HepG2 (cell line): ENCODE measurements around the gene RPL19. TPM values are rescaled to one million over a fixed set of nuclear protein-coding genes. Genes with fewer than 3 reads are reported as not detected.

ENCODE experiments used
- BCLAF1 ChIP-seq: fragments of 450-650 bp; IDR thresholded peaks from 2 replicates; pipeline ENCODE4 v1.6.1; 2017; ENCODE audit warnings: mild to moderate bottlenecking
- CBX1 ChIP-seq: IDR thresholded peaks from one replicate; pipeline ENCODE4 v1.6.1; 2016; ENCODE audit warnings: antibody characterized with exemption, low read depth
- CBX2 ChIP-seq, 2 experiments: fragments of 200-600 bp in 1 of 2; sonication (generic); formaldehyde crosslinking in 1 of 2; IDR thresholded peaks; 2 replicates each; pipeline versions ENCODE4 v1.7.0 to v1.8.1; 2018 to 2022; ENCODE audit warnings: low read depth in 2 of 2, low read length in 1 of 2, mild to moderate bottlenecking in 1 of 2, missing genetic modification reagents in 1 of 2
- FUBP1 ChIP-seq: sonication (generic); formaldehyde crosslinking; IDR thresholded peaks from 2 replicates; pipeline ENCODE4 v1.5.1; 2020; ENCODE audit warnings: missing genetic modification reagents, mild to moderate bottlenecking, borderline replicate concordance
- IRF9 ChIP-seq: sonication (generic); formaldehyde crosslinking; IDR thresholded peaks from 2 replicates; pipeline ENCODE4 v1.8.0; 2022; ENCODE audit warnings: missing genetic modification reagents, mild to moderate bottlenecking, borderline replicate concordance
- KDM3A ChIP-seq: IDR thresholded peaks from 2 replicates; pipeline ENCODE4 v1.6.1; 2018; ENCODE audit warnings: low read depth, missing compliant biosample characterization
- TCF7 ChIP-seq: sonication (generic); IDR thresholded peaks from 2 replicates; pipeline ENCODE4 v1.6.1; 2016; ENCODE audit warnings: antibody characterized with exemption, low read depth
- TEAD3 ChIP-seq: optimal IDR thresholded peaks from 2 replicates; pipeline ENCODE3; 2016; ENCODE audit warnings: borderline replicate concordance
- THAP11 ChIP-seq: IDR thresholded peaks from 2 replicates; pipeline ENCODE4 v1.6.1; 2016; ENCODE audit warnings: missing biosample characterization, missing genetic modification reagents
- ZEB1 ChIP-seq: IDR thresholded peaks from 2 replicates; pipeline ENCODE4 v1.6.1; 2012; ENCODE audit warnings: mild to moderate bottlenecking, low read depth, inconsistent platforms; ENCODE audit not compliant: insufficient replicate concordance
- ZNF205 ChIP-seq: IDR thresholded peaks from 2 replicates; pipeline ENCODE4 v1.6.1; 2018; ENCODE audit warnings: missing biosample characterization, missing genetic modification reagents
- ZNF414 ChIP-seq: sonication (generic); formaldehyde crosslinking; IDR thresholded peaks from 2 replicates; pipeline ENCODE4 v1.5.0; 2020; ENCODE audit warnings: missing genetic modification reagents
- ZNF501 ChIP-seq: sonication (generic); formaldehyde crosslinking; IDR thresholded peaks from 2 replicates; pipeline ENCODE4 v1.5.1; 2020; ENCODE audit warnings: mild to moderate bottlenecking, moderate library complexity, missing genetic modification reagents
- ZNF619 ChIP-seq: sonication (generic); formaldehyde crosslinking; IDR thresholded peaks from 2 replicates; pipeline ENCODE4 v1.4.0; 2020; ENCODE audit warnings: mild to moderate bottlenecking, missing genetic modification reagents
- ZNF687 ChIP-seq: sonication (generic); formaldehyde crosslinking; IDR thresholded peaks from 2 replicates; pipeline ENCODE4 v1.5.1; 2020; ENCODE audit warnings: mild to moderate bottlenecking, missing genetic modification reagents, moderate library complexity
- ZNF883 ChIP-seq: sonication (generic); formaldehyde crosslinking; IDR thresholded peaks from 2 replicates; pipeline ENCODE4 v1.5.1; 2020; ENCODE audit warnings: mild to moderate bottlenecking, missing genetic modification reagents; ENCODE audit errors: not compliant biosample characterization
- polyA plus RNA-seq, 8 experiments: library from polyadenylated mRNA; depleted of rRNA in 3 of 8; stranded (reverse) in 7 of 8; unstranded in 1 of 8; fragments of >200 nt; fragmentation: Illumina TruSeq in 4 of 8; extraction: Trizol in 4 of 8; gene quantifications; 2 replicates each; pipeline versions ENCODE4 v1.2.1 to v1.2.3, GENCODE V29; 2011 to 2016; ENCODE audit warnings: low read depth in 4 of 8, missing spikeins in 1 of 8, mixed read lengths in 1 of 8; ENCODE audit not compliant: insufficient read depth in 1 of 8
- total RNA-seq, 5 experiments: library from RNA; depleted of rRNA; stranded (reverse); fragments of >200 nt; fragmentation: Illumina TruSeq; extraction: Trizol; gene quantifications; 2 replicates each; pipeline ENCODE4 v1.2.3, GENCODE V29; 2016; ENCODE audit warnings: low read depth in 1 of 5

The RPL19 gene
- total and polyA plus RNA-seq, 2 of the 13 experiments (the other 11 are each of a cell fraction or from before 2014, with no cell fraction given): 2,522 to 2,768 TPM

GRCh38 chr17:39244600-39245570 lies 44.8 kb downstream of the RPL19 start (continued):
- TF ChIP-seq CBX2 (IDR thresholded peaks at IDR 0.05; ENCODE audit: low read depth, low read length): no peak
- TF ChIP-seq CBX2 (CRISPR knock-in tag; IDR thresholded peaks at IDR 0.05; ENCODE audit: low read depth): no peak
- TF ChIP-seq ZNF414 (CRISPR knock-in tag): 0 out of 2 replicates have a peak, but pooled peaks have one; percentile 28
- TF ChIP-seq TCF7: no peak
- TF ChIP-seq ZNF883: peak; percentile 82
- no peak for TF ChIP-seq ZNF205 (CRISPR knock-in tag)
- peak; percentile 73; the same call in 1 of the 2 replicates for TF ChIP-seq IRF9 (CRISPR knock-in tag)
- 0 out of 2 replicates have a peak, but pooled peaks have one; percentile 54 for TF ChIP-seq ZNF619 (CRISPR knock-in tag)
- TF ChIP-seq ZEB1: peak; percentile 39
- no peak for TF ChIP-seq KDM3A (CRISPR knock-in tag)
- TF ChIP-seq THAP11 (CRISPR knock-in tag): peak; percentile 36; the same call in 1 of the 2 replicates
- TF ChIP-seq CBX1: peak; percentile 32
- peak; percentile 54; the same call in 1 of the 2 replicates for TF ChIP-seq ZNF501 (CRISPR knock-in tag)
- TF ChIP-seq ZNF687 (CRISPR knock-in tag): peak; percentile 44
- no peak for TF ChIP-seq BCLAF1
- peak; percentile 25 for TF ChIP-seq TEAD3 (CRISPR knock-in tag)
- TF ChIP-seq FUBP1 (CRISPR knock-in tag): 0 out of 2 replicates have a peak, but pooled peaks have one; percentile 31
